ENCODE data around the gene EPOP. TPM values are rescaled to one million over a fixed set of nuclear protein-coding genes. Genes with fewer than 3 reads are reported as not detected.

Gene EPOP
- total RNA-seq, 2 experiments from 2014 or later, result 11.8 to 27.2 TPM

DNA sequence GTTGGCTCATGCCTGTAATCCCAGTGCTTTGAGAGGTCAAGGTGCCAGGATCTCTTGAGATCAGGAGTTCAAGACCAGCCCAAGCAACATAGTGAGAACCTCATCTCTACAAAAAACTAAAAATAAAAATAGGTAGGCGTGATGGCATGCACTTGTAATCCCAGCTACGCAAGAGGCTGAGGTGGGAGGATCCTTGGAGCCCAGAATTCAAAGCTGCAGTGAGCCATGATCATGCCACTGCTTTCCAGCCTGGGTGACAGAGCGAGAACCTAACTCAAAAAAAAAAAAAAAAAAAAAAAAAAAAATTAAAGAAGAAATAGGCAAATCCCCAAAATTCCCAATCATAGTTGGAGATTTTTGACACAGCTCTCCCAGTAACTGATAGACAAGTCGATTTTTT, 36.8 kb downstream of the EPOP start:
- ChIA-PET POLR2A (no interaction called here), CTCF (ENCODE audit: unreplicated experiment) (no interaction called here)
- Histone ChIP-seq H3K4me2 (ENCODE audit: low read length) (no peak overlapping the region), H3K4me3 (ENCODE audit: low read depth, low read length, poor library complexity, severe bottlenecking) (no peak overlapping the region), H3K9me3 (ENCODE audit: low read length) (no peaks in the 10 kb centered on the region), H3K4me1 (ENCODE audit: insufficient read depth, low read length, poor library complexity, severe bottlenecking) (no peaks in the 10 kb centered on the region), H3K9me2 (ENCODE audit: insufficient read depth, low read length) (no peaks in the 10 kb centered on the region), H3K27ac (ENCODE audit: low read depth, low read length, poor library complexity, severe bottlenecking) (no peak overlapping the region), H3K36me3 (ENCODE audit: insufficient read depth, low read length) (no peaks in the 10 kb centered on the region), H3K79me2 (ENCODE audit: insufficient read depth, low read depth, low read length) (no peaks in the 10 kb centered on the region), H2AFZ (ENCODE audit: low read length) (no peak overlapping the region), H4K20me1 (ENCODE audit: insufficient read depth, low read length) (no peaks in the 10 kb centered on the region)
- DNase-seq (ENCODE audit: low spot score), result no peak
- intact Hi-C loops (cut with micrococcal nuclease; ENCODE audit: unreplicated experiment), result no loop called here
- BruUV-seq (replicated peaks), result no TSS peak
- TF ChIP-seq, protein P1, sequence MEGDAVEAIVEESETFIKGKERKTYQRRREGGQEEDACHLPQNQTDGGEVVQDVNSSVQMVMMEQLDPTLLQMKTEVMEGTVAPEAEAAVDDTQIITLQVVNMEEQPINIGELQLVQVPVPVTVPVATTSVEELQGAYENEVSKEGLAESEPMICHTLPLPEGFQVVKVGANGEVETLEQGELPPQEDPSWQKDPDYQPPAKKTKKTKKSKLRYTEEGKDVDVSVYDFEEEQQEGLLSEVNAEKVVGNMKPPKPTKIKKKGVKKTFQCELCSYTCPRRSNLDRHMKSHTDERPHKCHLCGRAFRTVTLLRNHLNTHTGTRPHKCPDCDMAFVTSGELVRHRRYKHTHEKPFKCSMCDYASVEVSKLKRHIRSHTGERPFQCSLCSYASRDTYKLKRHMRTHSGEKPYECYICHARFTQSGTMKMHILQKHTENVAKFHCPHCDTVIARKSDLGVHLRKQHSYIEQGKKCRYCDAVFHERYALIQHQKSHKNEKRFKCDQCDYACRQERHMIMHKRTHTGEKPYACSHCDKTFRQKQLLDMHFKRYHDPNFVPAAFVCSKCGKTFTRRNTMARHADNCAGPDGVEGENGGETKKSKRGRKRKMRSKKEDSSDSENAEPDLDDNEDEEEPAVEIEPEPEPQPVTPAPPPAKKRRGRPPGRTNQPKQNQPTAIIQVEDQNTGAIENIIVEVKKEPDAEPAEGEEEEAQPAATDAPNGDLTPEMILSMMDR (conservative IDR thresholded peaks at IDR 0.05; ENCODE audit: low read length), result no peak
- no peak for TF ChIP-seq EZH2phosphoT487 (IDR thresholded peaks at IDR 0.05; ENCODE audit: borderline replicate concordance, low read depth, low read length)

DNA sequence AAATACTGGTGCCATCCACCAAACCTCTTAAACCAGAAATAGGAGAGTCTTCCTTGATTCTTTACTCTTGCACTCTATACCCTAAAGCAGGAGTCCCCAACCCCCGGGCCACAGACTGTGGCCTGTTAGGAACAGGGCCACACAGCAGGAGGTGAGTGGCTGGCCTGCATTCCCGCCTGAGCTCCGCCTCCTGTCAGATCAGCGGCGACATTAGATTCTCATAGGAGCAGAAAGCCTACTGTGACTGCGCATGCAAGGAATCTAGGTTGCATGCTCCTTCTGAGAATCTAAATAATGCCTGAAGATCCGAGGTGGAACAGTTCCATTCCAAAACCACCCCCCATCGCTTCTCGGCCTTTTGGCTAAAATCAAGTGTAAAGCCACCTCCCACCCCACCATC, 38.7 kb downstream of the EPOP start:
- ChIA-PET CTCF (ENCODE audit: unreplicated experiment) (no interaction called here), POLR2A (no interaction called here)
- BruUV-seq (replicated peaks), result no TSS peak
- no peaks in the 10 kb centered on the region for H3K9me2 ChIP-seq (ENCODE audit: insufficient read depth, low read length)
- no peaks in the 10 kb centered on the region for H4K20me1 ChIP-seq (ENCODE audit: insufficient read depth, low read length)
- H3K27ac ChIP-seq (ENCODE audit: low read depth, low read length, poor library complexity, severe bottlenecking), result no peak overlapping the region
- H3K4me2 ChIP-seq (ENCODE audit: low read length), result no peak overlapping the region
- DNase-seq (ENCODE audit: low spot score), result no peak
- no peak overlapping the region for H2AFZ ChIP-seq (ENCODE audit: low read length)
- H3K79me2 ChIP-seq (ENCODE audit: insufficient read depth, low read depth, low read length), result no peaks in the 10 kb centered on the region
- no peaks in the 10 kb centered on the region for H3K4me1 ChIP-seq (ENCODE audit: insufficient read depth, low read length, poor library complexity, severe bottlenecking)
- no peaks in the 10 kb centered on the region for H3K36me3 ChIP-seq (ENCODE audit: insufficient read depth, low read length)
- no peaks in the 10 kb centered on the region for H3K9me3 ChIP-seq (ENCODE audit: low read length)
- TF ChIP-seq, protein P1 (conservative IDR thresholded peaks at IDR 0.05; ENCODE audit: low read length), result no peak
- TF ChIP-seq EZH2phosphoT487 (IDR thresholded peaks at IDR 0.05; ENCODE audit: borderline replicate concordance, low read depth, low read length), result no peak
- intact Hi-C loops (cut with micrococcal nuclease; ENCODE audit: unreplicated experiment), result no loop called here
- H3K4me3 ChIP-seq (ENCODE audit: low read depth, low read length, poor library complexity, severe bottlenecking), result no peak overlapping the region

DNA sequence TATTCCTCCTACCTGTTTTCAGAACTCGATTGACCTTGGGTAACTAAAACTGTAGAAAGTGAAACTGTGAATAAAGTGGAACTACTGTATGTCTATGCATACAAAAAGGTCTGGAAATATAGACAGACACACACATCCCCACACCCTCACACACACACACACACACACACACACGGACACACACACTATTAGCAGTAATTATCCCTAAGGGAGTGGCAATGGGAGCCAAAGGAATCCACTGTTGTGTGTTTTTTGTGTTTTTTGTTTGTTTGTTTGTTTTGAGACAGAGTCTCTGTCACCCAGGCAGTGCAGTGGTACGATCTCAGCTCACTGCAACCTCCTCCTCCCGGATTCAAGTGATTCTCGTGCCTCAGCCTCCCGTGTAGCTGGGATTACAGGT, 42.4 kb downstream of the EPOP start:
- Histone ChIP-seq H3K4me1 (ENCODE audit: insufficient read depth, low read length, poor library complexity, severe bottlenecking) (no peaks in the 10 kb centered on the region), H2AFZ (ENCODE audit: low read length) (no peak overlapping the region), H3K9me2 (ENCODE audit: insufficient read depth, low read length) (no peaks in the 10 kb centered on the region), H3K27ac (ENCODE audit: low read depth, low read length, poor library complexity, severe bottlenecking) (no peak overlapping the region), H3K36me3 (ENCODE audit: insufficient read depth, low read length) (no peaks in the 10 kb centered on the region), H3K79me2 (ENCODE audit: insufficient read depth, low read depth, low read length) (no peaks in the 10 kb centered on the region), H3K9me3 (ENCODE audit: low read length) (no peaks in the 10 kb centered on the region), H3K4me3 (ENCODE audit: low read depth, low read length, poor library complexity, severe bottlenecking) (no peak overlapping the region), H4K20me1 (ENCODE audit: insufficient read depth, low read length) (no peaks in the 10 kb centered on the region), H3K4me2 (ENCODE audit: low read length) (no peak overlapping the region)
- POLR2A ChIA-PET, result no interaction called here
- BruUV-seq (replicated peaks), result no TSS peak
- CTCF ChIA-PET (ENCODE audit: unreplicated experiment), result no interaction called here
- intact Hi-C loops (cut with micrococcal nuclease; ENCODE audit: unreplicated experiment), result no loop called here
- no peak for DNase-seq (ENCODE audit: low spot score)
- TF ChIP-seq, protein P1 (conservative IDR thresholded peaks at IDR 0.05; ENCODE audit: low read length), result no peak
- TF ChIP-seq EZH2phosphoT487 (IDR thresholded peaks at IDR 0.05; ENCODE audit: borderline replicate concordance, low read depth, low read length), result no peak

All from OCI-LY7 (cell line).